B cell (primary cell): ENCODE results near the gene SMARCC1. TPM values are rescaled to one million over a fixed set of nuclear protein-coding genes. Genes with fewer than 3 reads are reported as not detected.

Experiments used
- ATAC-seq: fragments of 200-7000 bp; cut with Tn5 transposase; one replicate; pipeline ENCODE4 v1.10.0; 2021; ENCODE audit warnings: low read depth, mild to moderate bottlenecking, moderate number of reproducible peaks, moderate library complexity
- CTCF ChIA-PET: fragments of 350-600 bp; sonication (Branson Sonifier 250); formaldehyde crosslinking; loops from one replicate; lab custom pipeline; 2021; ENCODE audit warnings: antibody characterized with exemption, inconsistent platforms; lab: Charles Lee
- POLR2A ChIA-PET: fragments of 350-600 bp; sonication (Branson Sonifier 250); formaldehyde crosslinking; loops from one replicate; lab custom pipeline; 2021; ENCODE audit warnings: antibody characterized with exemption; lab: Charles Lee
- DNase-seq: peaks from one replicate; pipeline ENCODE4 v3.0.0; 2013
- H2AFZ ChIP-seq: 2 replicates; pipeline ENCODE4 v1.6.1; 2012; ENCODE audit warnings: mild to moderate bottlenecking, low read depth, low read length; ENCODE audit not compliant: insufficient read depth, poor library complexity, severe bottlenecking
- H3K27ac ChIP-seq, 2 donors: 1 replicate in 1 of 2; 2 replicates in 1 of 2; pipeline ENCODE4 v1.5.1; 2012 to 2013; ENCODE audit warnings: low read length in 2 of 2, mild to moderate bottlenecking in 2 of 2, moderate library complexity in 1 of 2
- H3K27me3 ChIP-seq, 4 experiments: fragments of 200-600 bp in 1 of 4; sonication (generic) in 1 of 4; replicated peaks in 1 of 4; 1 replicate in 2 of 4; 2 replicates in 2 of 4; pipeline versions ENCODE4 v1.6.1 to v1.7.0; 2013 to 2016; ENCODE audit warnings: low read length in 3 of 4, mild to moderate bottlenecking in 2 of 4, mixed read lengths in 1 of 4, moderate library complexity in 1 of 4; ENCODE audit not compliant: insufficient read depth in 4 of 4, control insufficient read depth in 3 of 4; ENCODE audit errors: control extremely low read depth in 1 of 4
- H3K36me3 ChIP-seq, 2 experiments: replicated peaks in 1 of 2; 1 replicate in 1 of 2; 2 replicates in 1 of 2; pipeline versions ENCODE4 v1.6.1 to v1.7.1; 2013; ENCODE audit warnings: low read length in 1 of 2; ENCODE audit not compliant: insufficient read depth in 2 of 2, control insufficient read depth in 1 of 2; ENCODE audit errors: control extremely low read depth in 1 of 2, extremely low read depth in 1 of 2
- H3K4me1 ChIP-seq, 2 donors: fragments of 200-600 bp in 1 of 2; sonication (generic) in 1 of 2; 1 replicate in 1 of 2; 2 replicates in 1 of 2; pipeline versions ENCODE4 v1.5.1 to v1.6.1; 2013 to 2017; ENCODE audit warnings: low read length in 2 of 2; ENCODE audit not compliant: control insufficient read depth in 2 of 2, insufficient read depth in 2 of 2
- H3K4me2 ChIP-seq: replicated peaks from 2 replicates; pipeline ENCODE3; 2012; ENCODE audit warnings: mild to moderate bottlenecking, low read depth, low read length; ENCODE audit not compliant: poor library complexity, severe bottlenecking
- H3K4me3 ChIP-seq, 5 experiments: fragments of 200-600 bp in 1 of 5; sonication (generic) in 1 of 5; 1 replicate in 3 of 5; 2 replicates in 2 of 5; pipeline versions ENCODE4 v1.5.1 to v1.7.0; 2011 to 2016; ENCODE audit warnings: low read length in 4 of 5, mild to moderate bottlenecking in 4 of 5, low read depth in 2 of 5, control low read depth in 1 of 5, moderate library complexity in 1 of 5; ENCODE audit not compliant: insufficient read depth in 1 of 5; ENCODE audit errors: control extremely low read depth in 1 of 5, extremely low read depth in 1 of 5
- H3K79me2 ChIP-seq: fragments of 200-600 bp; sonication (generic); one replicate; pipeline ENCODE4 v1.6.0; 2016; ENCODE audit warnings: low read length; ENCODE audit not compliant: control insufficient read depth, insufficient read depth
- H3K9ac ChIP-seq: fragments of 200-600 bp; sonication (generic); 2 replicates; pipeline ENCODE4 v1.6.1; 2017; ENCODE audit warnings: mild to moderate bottlenecking, low read length, moderate library complexity
- H3K9me3 ChIP-seq, 3 donors: one replicate each; pipeline versions ENCODE4 v1.6.1 to v1.7.1; 2013; ENCODE audit warnings: low read length in 2 of 3; ENCODE audit not compliant: control insufficient read depth in 2 of 3, insufficient read depth in 1 of 3; ENCODE audit errors: control extremely low read depth in 1 of 3
- H4K20me1 ChIP-seq: 2 replicates; pipeline ENCODE4 v1.6.0; 2012; ENCODE audit warnings: mild to moderate bottlenecking, low read length; ENCODE audit not compliant: insufficient read depth, control insufficient read depth, poor library complexity, severe bottlenecking
- H3K27ac Mint-ChIP-seq: one replicate; pipeline ENCODE4 v1.8.0; 2021; ENCODE audit warnings: mixed read lengths
- H3K27me3 Mint-ChIP-seq: one replicate; pipeline ENCODE4 v1.8.0; 2021; ENCODE audit warnings: mixed read lengths
- H3K4me1 Mint-ChIP-seq: one replicate; pipeline ENCODE4 v1.8.0; 2021; ENCODE audit warnings: mixed read lengths
- H3K4me3 Mint-ChIP-seq: one replicate; pipeline ENCODE4 v1.8.0; 2021; ENCODE audit warnings: mixed read lengths
- H3K9me3 Mint-ChIP-seq: one replicate; pipeline ENCODE4 v1.8.0; 2022; ENCODE audit warnings: mixed read lengths; ENCODE audit not compliant: insufficient read depth
- EZH2 ChIP-seq: IDR thresholded peaks from 2 replicates; pipeline ENCODE4 v1.6.1; 2012; ENCODE audit warnings: borderline replicate concordance, low read depth, mild to moderate bottlenecking, moderate library complexity, low read length; ENCODE audit not compliant: insufficient read depth, poor library complexity, severe bottlenecking
- WGBS: methylation state at CpG from one replicate; pipeline ENCODE4 v1.1.5; 2013; ENCODE audit warnings: missing lambda C conversion rate; ENCODE audit not compliant: insufficient coverage; 5-methylcytosine and 5-hydroxymethylcytosine counted together
- intact Hi-C: fragments of 100-400 bp; cut with micrococcal nuclease; formaldehyde crosslinking; loops from one replicate; pipeline ENCODE4 v1.10.0; 2022
- polyA plus RNA-seq: library from polyadenylated mRNA; depleted of rRNA; stranded (reverse); fragments of >200 nt; gene quantifications from 2 replicates; pipeline ENCODE4 v1.2.3, GENCODE V29; 2012
- total RNA-seq, 2 donors: library from RNA; stranded (reverse); fragments of 120-200 nt in 1 of 2; gene quantifications; 1 replicate in 1 of 2; 2 replicates in 1 of 2; pipeline versions ENCODE4 v1.2.3 to v1.2.4, GENCODE V29; 2013 to 2022
- TF ChIP-seq, protein P1 (sequence below): fragments of 200-600 bp; IDR thresholded peaks from one replicate; pipeline ENCODE4 v1.8.0; 2022; ENCODE audit warnings: antibody characterized with exemption, mild to moderate bottlenecking

The SMARCC1 gene
- total and polyA plus RNA-seq, 2 donors (not counting 1 experiment from before 2014, with no cell fraction given): 13.1 to 155 TPM

DNA sequence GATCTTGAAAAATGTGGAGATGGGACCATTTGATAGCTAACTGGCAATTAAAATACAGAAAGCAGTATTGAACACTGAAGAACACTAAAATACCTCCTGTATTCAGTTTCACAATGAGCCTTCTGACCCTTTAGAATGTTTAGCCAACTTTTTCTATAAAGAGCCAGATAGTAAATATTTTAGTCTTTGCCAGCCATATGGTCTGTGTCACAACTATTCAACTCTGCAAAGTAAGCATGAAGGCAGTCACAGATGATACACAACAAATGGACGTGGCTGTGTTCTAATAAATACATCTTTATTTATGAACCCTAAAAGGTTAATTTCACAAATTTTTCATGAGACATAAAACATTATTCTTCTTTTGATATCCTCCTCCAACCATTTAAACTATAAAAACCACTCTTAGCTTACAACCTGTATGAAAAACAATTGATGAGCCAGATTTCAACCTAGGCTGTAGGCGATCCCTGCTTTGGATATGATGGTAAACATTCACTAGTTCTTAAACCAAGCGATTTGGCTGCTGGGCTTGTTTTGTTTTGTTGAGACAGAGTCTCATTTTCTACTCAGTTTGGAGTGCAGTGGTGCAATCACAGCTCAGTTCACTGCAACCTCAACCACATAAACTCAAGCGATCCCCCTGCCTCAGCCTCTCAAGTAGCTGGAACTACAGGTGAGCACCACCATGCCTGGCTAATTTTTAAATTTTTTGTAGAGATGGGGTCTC, 189.5 kb downstream of the SMARCC1 start:
- no CpG with 5 or more reads among the region's 4 CpGs for WGBS
- no peak overlapping the region for H3K27ac Mint-ChIP-seq

DNA sequence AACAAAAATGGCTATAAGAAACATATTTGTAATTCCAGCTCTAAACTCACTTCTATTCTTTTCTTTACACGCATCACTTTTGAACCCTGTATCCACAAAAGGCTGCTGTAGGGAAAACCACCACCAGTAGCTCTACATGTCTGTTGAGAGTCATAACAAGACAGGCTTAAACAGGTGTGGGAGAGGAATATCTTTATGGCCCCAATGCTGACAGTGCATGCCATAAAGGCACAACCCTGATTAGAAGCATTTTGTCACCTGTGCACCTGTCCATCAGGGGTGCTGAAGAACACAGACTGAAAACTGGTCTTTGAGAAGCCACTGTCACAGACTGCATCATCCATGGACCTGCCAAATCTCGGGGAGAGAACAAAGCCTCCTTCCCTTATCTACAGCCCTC, 191.5 kb downstream of the SMARCC1 start:
- ChIA-PET CTCF (interaction anchor here (1.2 kb wide), 1 partner anchor 68 kb away, joined by 3 read pairs; no protein-coding TSS in a partner anchor), POLR2A (no interaction called here)
- no peak overlapping the region for H3K4me2 ChIP-seq
- no peak overlapping the region for H2AFZ ChIP-seq
- H3K4me1 ChIP-seq: no peaks in the 10 kb centered on the region
- H3K9ac ChIP-seq: no peak overlapping the region
- TF ChIP-seq EZH2: no peak
- no peaks in the 10 kb centered on the region for H3K9me3 Mint-ChIP-seq
- no peaks in the 10 kb centered on the region for H4K20me1 ChIP-seq
- H3K4me3 ChIP-seq: no peak overlapping the region
- H3K9me3 ChIP-seq: no peaks in the 10 kb centered on the region
- WGBS: 100% methylated on average over 1 of the region's 2 CpGs
- no peak overlapping the region for H3K27ac Mint-ChIP-seq
- H3K36me3 ChIP-seq: peaks cover 5 to 71% of the 10 kb centered on the region in 2 experiments
- intact Hi-C loops: no loop called here
- H3K4me1 Mint-ChIP-seq: no peaks in the 10 kb centered on the region
- H3K27ac ChIP-seq: no peak overlapping the region
- DNase-seq: no peak
- no peak overlapping the region for H3K4me3 Mint-ChIP-seq
- no peaks in the 10 kb centered on the region for H3K79me2 ChIP-seq
- no peak for ATAC-seq
- H3K27me3 ChIP-seq: no peaks in the 10 kb centered on the region
- H3K27me3 Mint-ChIP-seq: no peaks in the 10 kb centered on the region

More for the DNA sequence above, 189.5 kb downstream of the SMARCC1 start:
- H2AFZ ChIP-seq: no peak overlapping the region
- TF ChIP-seq, protein P1, sequence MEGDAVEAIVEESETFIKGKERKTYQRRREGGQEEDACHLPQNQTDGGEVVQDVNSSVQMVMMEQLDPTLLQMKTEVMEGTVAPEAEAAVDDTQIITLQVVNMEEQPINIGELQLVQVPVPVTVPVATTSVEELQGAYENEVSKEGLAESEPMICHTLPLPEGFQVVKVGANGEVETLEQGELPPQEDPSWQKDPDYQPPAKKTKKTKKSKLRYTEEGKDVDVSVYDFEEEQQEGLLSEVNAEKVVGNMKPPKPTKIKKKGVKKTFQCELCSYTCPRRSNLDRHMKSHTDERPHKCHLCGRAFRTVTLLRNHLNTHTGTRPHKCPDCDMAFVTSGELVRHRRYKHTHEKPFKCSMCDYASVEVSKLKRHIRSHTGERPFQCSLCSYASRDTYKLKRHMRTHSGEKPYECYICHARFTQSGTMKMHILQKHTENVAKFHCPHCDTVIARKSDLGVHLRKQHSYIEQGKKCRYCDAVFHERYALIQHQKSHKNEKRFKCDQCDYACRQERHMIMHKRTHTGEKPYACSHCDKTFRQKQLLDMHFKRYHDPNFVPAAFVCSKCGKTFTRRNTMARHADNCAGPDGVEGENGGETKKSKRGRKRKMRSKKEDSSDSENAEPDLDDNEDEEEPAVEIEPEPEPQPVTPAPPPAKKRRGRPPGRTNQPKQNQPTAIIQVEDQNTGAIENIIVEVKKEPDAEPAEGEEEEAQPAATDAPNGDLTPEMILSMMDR: no peak
- TF ChIP-seq EZH2: no peak
- no peaks in the 10 kb centered on the region for H3K9me3 ChIP-seq
- CTCF ChIA-PET: interaction anchor here (0.8 kb wide), 1 partner anchor 197 kb away, joined by 3 read pairs; no protein-coding TSS in a partner anchor
- H3K27ac ChIP-seq: no peak overlapping the region
- H3K27me3 ChIP-seq: no peaks in the 10 kb centered on the region
- Mint-ChIP-seq H3K4me3 (no peak overlapping the region), H3K27me3 (no peaks in the 10 kb centered on the region), H3K4me1 (no peaks in the 10 kb centered on the region), H3K9me3 (no peaks in the 10 kb centered on the region)
- ATAC-seq (no peak), DNase-seq (no peak)
- H3K36me3 ChIP-seq: peaks cover 5 to 51% of the 10 kb centered on the region in 2 experiments
- H3K4me3 ChIP-seq: no peak overlapping the region
- intact Hi-C loops: no loop called here
- no peaks in the 10 kb centered on the region for H4K20me1 ChIP-seq
- no peaks in the 10 kb centered on the region for H3K79me2 ChIP-seq
- H3K4me2 ChIP-seq: no peak overlapping the region
- H3K9ac ChIP-seq: no peak overlapping the region
- no peaks in the 10 kb centered on the region for H3K4me1 ChIP-seq
- POLR2A ChIA-PET: no interaction called here
